ENCODE results near the gene TGFA.

TGFA gene

DNA sequence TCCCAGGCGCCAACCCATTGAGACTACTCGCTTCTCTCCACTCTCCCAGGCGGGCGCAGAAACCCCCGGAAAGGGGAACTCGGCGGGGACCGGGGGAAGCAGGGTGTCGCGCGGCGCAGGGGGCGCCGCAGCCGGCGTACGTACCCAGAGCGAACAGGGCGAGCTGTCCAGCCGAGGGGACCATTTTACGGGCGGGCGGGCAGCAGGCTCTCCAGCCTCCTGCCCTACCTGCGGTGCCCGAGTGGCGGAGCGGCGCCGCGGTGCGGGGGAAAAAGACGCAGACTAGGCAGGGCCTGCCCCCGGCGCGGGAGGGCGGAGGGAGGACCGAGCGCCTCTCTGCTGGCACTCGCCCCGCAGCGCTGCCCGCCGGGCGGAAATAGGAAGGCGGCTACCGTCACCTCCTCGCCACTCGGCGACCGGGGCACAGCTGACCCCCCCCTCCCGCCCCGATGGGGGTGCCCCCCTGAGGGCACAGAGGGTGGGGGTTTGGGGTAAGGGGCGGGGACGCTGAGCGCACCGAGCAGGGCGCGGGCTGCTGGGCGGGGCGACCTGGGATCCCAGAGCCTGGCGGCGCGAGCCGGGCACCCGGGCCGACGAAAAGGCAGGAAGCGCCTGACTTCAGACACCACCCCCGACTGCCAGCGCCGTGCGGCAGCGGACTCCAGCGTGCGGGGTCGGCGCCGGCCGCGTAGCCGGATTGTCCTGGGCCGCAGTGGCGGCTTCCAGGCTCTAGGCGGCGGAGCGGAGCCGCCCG is at the start of gene TGFA:
TGFA (minus strand) TSS at position 243 of the 754 bp plus-strand sequence; CDS start at position 184, 59 bp downstream.
- DNase-seq (ENCODE audit: low read depth in 1 of 2, low spot score in 1 of 2) = peak; percentile 36 to 49

DNA sequence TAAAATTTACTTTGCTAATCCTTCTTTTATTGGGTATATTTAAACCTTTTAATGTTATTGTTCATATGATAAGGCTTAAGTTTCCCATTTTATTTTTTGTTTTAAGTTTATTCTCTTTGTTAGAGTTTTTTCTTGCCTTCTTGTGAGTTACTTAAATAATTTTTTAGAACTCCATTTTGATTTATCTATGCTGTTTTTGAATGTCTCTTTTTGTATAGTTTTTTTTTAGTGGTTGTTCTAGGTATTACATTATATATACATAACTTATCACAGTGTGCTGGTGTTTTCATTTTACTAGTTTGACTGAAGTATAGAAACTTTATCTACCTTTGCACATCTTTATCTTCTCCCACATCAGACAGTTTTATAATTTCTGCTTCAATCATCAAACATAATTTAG is 49.4 kb upstream of the TGFA start:
- DNase-seq (ENCODE audit: low read depth in 1 of 2, low spot score in 1 of 2) = no peak

- DNase-seq (ENCODE audit: low read depth in 1 of 2, low spot score in 1 of 2) = no peak
Measured at GRCh38 chr2:70598197-70598596, 44.6 kb upstream of the TGFA start.

DNA sequence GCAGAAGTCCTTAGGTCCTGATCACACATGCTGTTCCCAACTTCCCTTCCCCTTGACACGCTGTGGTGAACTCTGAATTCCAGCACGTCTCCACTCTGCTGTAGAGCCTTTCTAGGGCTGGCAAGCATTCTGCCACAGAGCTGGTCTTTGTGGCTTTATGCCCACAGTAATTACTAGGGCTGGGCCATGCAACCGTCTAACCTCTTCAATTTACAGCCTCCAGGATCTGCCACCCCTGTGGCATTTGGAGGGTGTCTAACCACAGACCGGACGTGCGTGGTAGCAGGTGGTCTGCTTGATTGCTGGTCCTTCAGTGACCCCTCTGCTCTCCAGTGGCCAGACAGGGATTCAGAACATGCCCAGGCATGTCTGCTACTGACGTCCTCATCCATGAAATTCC is 43.1 kb upstream of the TGFA start:
- no peak for DNase-seq (ENCODE audit: low read depth in 1 of 2, low spot score in 1 of 2)

DNA sequence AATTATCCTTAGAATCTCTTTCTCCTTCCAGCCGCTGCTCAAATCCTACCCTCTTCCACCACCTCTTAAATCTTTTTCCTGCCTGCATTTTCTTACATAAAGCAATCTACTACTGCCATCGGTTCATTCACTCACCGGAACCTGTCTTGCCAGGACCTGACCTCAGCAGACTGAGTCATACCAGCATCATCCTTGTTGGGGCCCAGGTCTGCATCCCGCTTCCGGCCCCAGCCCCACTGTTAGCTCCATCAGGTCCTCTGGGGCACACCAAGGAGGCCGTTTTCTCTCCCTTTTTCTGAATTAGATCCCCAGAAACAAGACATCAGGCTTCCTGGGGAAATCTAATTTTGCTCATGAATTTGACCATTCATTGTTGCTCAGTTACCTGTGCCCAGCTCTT is 42.7 kb upstream of the TGFA start:
- DNase-seq (ENCODE audit: low read depth in 1 of 2, low spot score in 1 of 2) = no peak

- no peak for DNase-seq (ENCODE audit: low read depth in 1 of 2, low spot score in 1 of 2)
Measured at GRCh38 chr2:70583091-70583490, 29.5 kb upstream of the TGFA start.

- no peak for DNase-seq (ENCODE audit: low read depth in 1 of 2, low spot score in 1 of 2)
Measured at GRCh38 chr2:70580352-70580751, 26.7 kb upstream of the TGFA start.

DNA sequence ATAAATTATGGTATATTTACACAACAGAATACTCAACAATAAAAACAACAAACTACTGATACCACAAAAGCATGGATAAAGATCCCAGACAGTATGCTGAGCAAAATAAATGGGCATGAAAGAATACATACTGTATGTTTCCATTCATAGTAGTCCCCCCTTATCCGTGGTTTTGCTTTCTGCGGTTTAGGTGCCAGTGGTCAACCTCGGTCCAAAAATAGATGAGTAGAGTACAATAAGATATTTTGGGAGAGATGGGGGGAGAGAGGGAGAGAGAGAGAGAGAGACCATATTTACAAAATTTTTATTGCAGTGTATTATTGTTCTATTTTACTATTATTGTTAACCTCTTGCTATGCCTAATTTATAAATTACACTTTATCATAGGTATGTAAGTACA is 21.0 kb upstream of the TGFA start:
- no peak for DNase-seq (ENCODE audit: low read depth in 1 of 2, low spot score in 1 of 2)

GRCh38 chr2:70574109-70574508 is 20.5 kb upstream of the TGFA start:
- no peak for DNase-seq (ENCODE audit: low read depth in 1 of 2, low spot score in 1 of 2)

DNA sequence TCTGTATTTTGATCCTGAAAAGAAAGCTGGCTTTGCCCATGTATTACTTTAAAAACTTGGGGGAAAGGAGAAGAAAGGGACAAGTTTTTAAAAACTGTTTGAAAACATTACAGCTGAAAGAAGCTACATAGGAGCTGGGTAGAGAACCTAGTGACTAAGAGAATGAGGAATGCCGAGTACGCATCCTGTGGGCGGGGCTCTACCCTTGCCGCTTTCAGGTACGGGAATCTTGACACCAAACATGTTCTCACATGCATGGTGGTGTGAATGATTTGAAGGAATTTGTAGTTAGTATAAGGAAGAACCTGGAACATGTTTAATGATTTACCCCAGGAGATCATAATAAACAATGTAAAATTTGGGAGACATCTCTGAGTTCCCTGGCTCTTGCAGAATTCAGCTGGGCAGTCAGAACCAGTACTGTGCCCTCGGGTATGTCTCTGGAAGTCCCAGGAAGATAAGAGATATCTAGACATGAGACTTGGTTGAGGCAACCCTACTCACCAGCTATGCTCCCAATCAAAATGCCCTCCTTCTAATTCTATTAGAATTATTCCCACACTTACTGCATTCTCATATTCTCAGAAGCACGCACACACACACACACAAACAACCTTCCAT is 16.5 kb upstream of the TGFA start:
- no peak for DNase-seq (ENCODE audit: low read depth in 1 of 2, low spot score in 1 of 2)

- DNase-seq (ENCODE audit: low read depth in 1 of 2, low spot score in 1 of 2) = no peak
Measured at GRCh38 chr2:70569559-70569958, 15.9 kb upstream of the TGFA start.

- DNase-seq (ENCODE audit: low read depth in 1 of 2, low spot score in 1 of 2) = no peak
Measured at GRCh38 chr2:70566906-70567305, 13.3 kb upstream of the TGFA start.

- DNase-seq (ENCODE audit: low read depth in 1 of 2, low spot score in 1 of 2) = no peak
Measured at GRCh38 chr2:70566464-70566863, 12.8 kb upstream of the TGFA start.

GRCh38 chr2:70565039-70565731 is 11.6 kb upstream of the TGFA start:
- no peak for DNase-seq (ENCODE audit: low read depth in 1 of 2, low spot score in 1 of 2)

DNA sequence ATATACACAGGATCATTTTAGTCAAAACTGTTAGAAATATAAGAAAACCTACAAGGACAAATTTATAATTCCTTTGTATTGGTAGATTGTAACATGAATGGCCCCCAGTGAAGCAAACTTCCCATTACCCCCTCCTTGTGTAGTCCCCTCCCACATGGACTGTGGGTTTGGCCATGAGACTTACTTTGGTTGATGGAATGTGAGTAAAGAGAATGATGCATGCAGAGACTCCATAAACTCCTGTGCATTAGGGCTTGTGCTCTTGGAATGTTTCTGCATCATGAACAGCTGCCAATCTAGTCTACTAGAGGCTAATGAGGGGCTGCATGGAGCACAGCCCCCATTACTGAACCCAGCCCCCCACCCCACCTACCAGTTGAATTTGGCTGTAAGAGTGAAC is 8.3 kb upstream of the TGFA start:
- DNase-seq (ENCODE audit: low read depth in 1 of 2, low spot score in 1 of 2) = no peak

- no peak for DNase-seq (ENCODE audit: low read depth in 1 of 2, low spot score in 1 of 2)
Measured at GRCh38 chr2:70560442-70560841, 6.8 kb upstream of the TGFA start.

GRCh38 chr2:70560040-70560439 is 6.4 kb upstream of the TGFA start:
- DNase-seq (ENCODE audit: low read depth in 1 of 2, low spot score in 1 of 2) = no peak

- no peak for DNase-seq (ENCODE audit: low read depth in 1 of 2, low spot score in 1 of 2)
Measured at GRCh38 chr2:70558195-70558808, 4.7 kb upstream of the TGFA start.

- no peak for DNase-seq (ENCODE audit: low read depth in 1 of 2, low spot score in 1 of 2)
Measured at GRCh38 chr2:70557171-70557838, 3.7 kb upstream of the TGFA start.

DNA sequence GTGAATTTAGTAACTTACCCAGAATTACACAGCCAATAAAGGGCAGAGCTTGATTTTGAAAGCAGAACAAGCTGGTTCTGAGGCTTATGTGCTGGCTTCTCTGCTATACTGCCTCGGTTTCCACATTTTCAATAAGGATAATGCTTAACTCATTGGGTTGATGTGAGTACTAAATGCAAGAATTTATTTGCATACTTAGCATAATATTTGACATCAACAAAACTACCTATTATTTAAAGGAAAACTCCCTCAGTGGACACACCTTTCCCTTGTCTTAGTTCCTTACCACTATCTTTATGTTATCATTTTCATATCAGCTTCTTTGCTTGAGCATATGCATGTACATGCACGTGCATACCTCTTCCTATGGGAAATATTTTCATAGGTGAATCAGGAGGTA is 3.0 kb upstream of the TGFA start:
- DNase-seq (ENCODE audit: low read depth in 1 of 2, low spot score in 1 of 2) = no peak

- no peak for DNase-seq (ENCODE audit: low read depth in 1 of 2, low spot score in 1 of 2)
Measured at GRCh38 chr2:70554338-70554892, 789 bp upstream of the TGFA start.

Measured in stimulated activated CD4-positive, alpha-beta T cell treated with anti-CD3 and anti-CD28 coated beads, Interleukin-15, amount 100 ng/mL, for 1 hour (primary cell).